ENCODE results near the gene SLC9A3.

The SLC9A3 gene

DNA sequence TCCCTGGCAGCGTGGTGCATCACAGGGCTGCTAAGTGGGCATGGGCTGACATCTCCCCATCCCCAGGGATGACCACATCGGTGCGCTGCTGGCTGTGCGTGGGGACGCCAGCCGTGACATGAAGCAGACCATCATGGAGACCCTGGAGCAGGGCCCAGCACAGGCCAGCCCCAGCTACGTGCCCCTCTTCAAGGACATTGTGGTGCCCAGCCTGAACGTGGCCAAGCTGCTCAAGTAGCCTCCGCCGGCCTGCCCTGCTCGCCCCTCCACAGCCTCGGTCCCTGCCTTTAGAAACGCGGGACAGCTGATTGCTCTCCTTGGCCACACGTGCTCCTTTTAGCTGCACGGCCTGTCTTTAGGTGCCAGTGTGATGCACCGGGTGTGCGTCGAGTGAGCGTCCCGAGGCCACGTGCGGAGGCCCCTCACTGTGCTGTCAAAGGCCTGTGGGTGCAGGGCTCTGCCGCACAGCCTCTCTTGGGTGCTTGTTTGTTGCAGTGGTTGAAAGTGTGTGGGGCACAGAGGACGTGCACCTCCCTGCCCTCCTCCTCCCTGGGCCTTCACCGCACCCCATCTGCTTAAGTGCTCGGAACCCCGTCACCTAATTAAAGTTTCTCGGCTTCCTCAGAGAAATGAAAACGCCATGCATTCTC, 57.5 kb downstream of the SLC9A3 start:
- no peaks in the 10 kb centered on the region for H3K27me3 Mint-ChIP-seq
- H3K36me3 Mint-ChIP-seq, result peaks cover 78 to 80% of the 10 kb centered on the region in 2 donors
- H3K4me3 Mint-ChIP-seq, result peak overlapping the region in 1 of 2 donors; percentile 10
- ATAC-seq (replicated peaks) (no peak), DNase-seq (no peak)
- H3K27ac Mint-ChIP-seq, result peak overlapping the region; percentile 59
- H3K4me1 Mint-ChIP-seq, result peaks cover 40 to 78% of the 10 kb centered on the region in 2 donors
- H3K9me3 Mint-ChIP-seq, result peaks cover 0 to 3% of the 10 kb centered on the region in 2 donors

DNA sequence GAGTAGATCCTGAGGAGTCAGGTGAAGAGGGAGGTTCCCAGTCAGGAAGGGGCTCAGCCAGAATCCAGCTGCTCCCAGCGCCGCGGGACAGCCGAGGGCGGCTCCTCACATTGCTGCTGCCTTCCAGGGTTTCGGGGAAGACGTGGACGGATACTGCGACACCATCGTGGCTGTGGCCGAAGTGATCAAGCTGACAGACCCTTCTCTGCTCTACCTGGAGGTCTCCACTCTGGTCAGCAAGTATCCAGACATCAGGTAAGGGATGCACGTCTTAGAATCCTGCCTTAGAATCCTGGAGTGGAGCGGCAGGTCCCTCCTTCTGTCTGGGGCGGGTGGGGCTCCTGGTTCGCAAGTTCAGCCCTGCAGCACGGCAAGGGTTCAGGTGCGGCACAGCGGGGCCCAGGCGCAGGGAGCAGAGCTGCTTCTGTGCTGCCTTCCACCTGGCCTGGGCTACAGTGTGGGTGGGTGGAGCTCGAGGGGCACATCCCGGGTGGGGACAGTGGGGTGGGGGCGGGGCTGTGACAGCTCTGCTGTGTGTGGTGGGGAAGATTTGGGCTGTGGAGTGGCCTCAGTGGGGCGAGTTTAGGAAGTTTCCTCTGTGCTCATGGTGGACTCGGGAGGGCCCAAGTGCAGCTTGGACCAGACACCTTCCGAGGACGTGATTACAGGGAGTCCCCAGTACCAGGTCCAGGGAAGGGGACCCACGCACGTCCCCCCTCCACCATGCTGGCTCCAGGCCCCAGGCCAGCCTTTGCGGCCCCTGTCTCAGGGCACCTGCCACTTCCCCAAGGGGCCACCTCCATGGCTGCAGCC, 58.5 kb downstream of the SLC9A3 start:
- H3K27ac Mint-ChIP-seq, result peak overlapping the region; percentile 65
- peaks cover 0 to 3% of the 10 kb centered on the region in 2 donors for H3K9me3 Mint-ChIP-seq
- H3K4me3 Mint-ChIP-seq, result peak overlapping the region in 1 of 2 donors; percentile 21
- H3K36me3 Mint-ChIP-seq, result peaks cover 74 to 76% of the 10 kb centered on the region in 2 donors
- ATAC-seq (replicated peaks), result no peak
- H3K27me3 Mint-ChIP-seq, result no peaks in the 10 kb centered on the region
- peaks cover 36 to 73% of the 10 kb centered on the region in 2 donors for H3K4me1 Mint-ChIP-seq
- no peak for DNase-seq

- Mint-ChIP-seq H3K27me3 (no peaks in the 10 kb centered on the region), H3K4me3 (peak overlapping the region; percentile 4 to 21), H3K27ac (peak overlapping the region; percentile 96), H3K9me3 (peaks cover under 1 to 5% of the 10 kb centered on the region in 2 donors), H3K36me3 (peaks cover 77 to 80% of the 10 kb centered on the region in 2 donors), H3K4me1 (peaks cover 42 to 73% of the 10 kb centered on the region in 2 donors)
- DNase-seq, result no peak
- ATAC-seq (replicated peaks), result no peak
These were observed 59.2 kb downstream of the SLC9A3 start for GRCh38 chr5:464843-465590.

- peak overlapping the region; percentile 31 to 69 for H3K4me3 Mint-ChIP-seq
- H3K27ac Mint-ChIP-seq, result peak overlapping the region; percentile 96
- peaks cover 46 to 73% of the 10 kb centered on the region in 2 donors for H3K4me1 Mint-ChIP-seq
- peaks cover 77 to 81% of the 10 kb centered on the region in 2 donors for H3K36me3 Mint-ChIP-seq
- DNase-seq (no peak), ATAC-seq (replicated peaks) (no peak)
- peaks cover 3 to 10% of the 10 kb centered on the region in 2 donors for H3K9me3 Mint-ChIP-seq
- H3K27me3 Mint-ChIP-seq, result no peaks in the 10 kb centered on the region
These were observed 59.8 kb downstream of the SLC9A3 start for GRCh38 chr5:464446-464842.

GRCh38 chr5:463952-464351, 60.3 kb downstream of the SLC9A3 start:
- H3K27me3 Mint-ChIP-seq, result no peaks in the 10 kb centered on the region
- peaks cover 76 to 81% of the 10 kb centered on the region in 2 donors for H3K36me3 Mint-ChIP-seq
- ATAC-seq (replicated peaks) (peak; percentile 83 to 87), DNase-seq (peak; percentile 94)
- peaks cover 42 to 73% of the 10 kb centered on the region in 2 donors for H3K4me1 Mint-ChIP-seq
- H3K27ac Mint-ChIP-seq, result peak overlapping the region; percentile 96
- H3K4me3 Mint-ChIP-seq, result peak overlapping the region; percentile 31 to 69
- H3K9me3 Mint-ChIP-seq, result peaks cover 3 to 10% of the 10 kb centered on the region in 2 donors

GRCh38 chr5:463301-463700, 60.9 kb downstream of the SLC9A3 start:
- no peaks in the 10 kb centered on the region for H3K27me3 Mint-ChIP-seq
- H3K9me3 Mint-ChIP-seq, result peaks cover 7 to 15% of the 10 kb centered on the region in 2 donors
- DNase-seq, result no peak
- H3K27ac Mint-ChIP-seq, result no peak overlapping the region
- ATAC-seq (replicated peaks), result no peak
- H3K4me1 Mint-ChIP-seq, result peaks cover 48 to 73% of the 10 kb centered on the region in 2 donors
- no peak overlapping the region for H3K4me3 Mint-ChIP-seq
- peaks cover 76 to 81% of the 10 kb centered on the region in 2 donors for H3K36me3 Mint-ChIP-seq

DNA sequence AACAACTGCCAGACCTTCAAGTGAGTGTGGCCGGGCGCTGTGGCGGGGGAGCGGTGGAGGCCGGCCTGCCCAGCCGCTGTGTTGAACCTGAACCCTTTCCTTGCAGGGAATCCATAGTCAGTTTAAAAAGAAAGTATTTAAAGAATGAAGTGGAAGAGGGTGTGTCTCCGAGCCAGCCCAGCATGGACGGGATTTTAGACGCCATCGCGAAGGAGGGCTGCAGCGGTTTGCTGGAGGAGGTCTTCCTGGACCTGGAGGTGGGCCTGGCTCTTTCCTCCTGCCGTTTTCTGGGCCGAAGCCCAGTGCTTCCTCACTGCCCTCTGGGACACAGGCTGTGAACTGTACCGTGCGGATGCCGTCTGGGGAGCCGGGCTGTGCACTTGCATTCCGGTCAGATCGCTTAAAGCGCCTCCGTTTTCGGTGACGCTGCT, 62.2 kb downstream of the SLC9A3 start:
- no peak overlapping the region for H3K4me3 Mint-ChIP-seq
- ATAC-seq (replicated peaks) (no peak), DNase-seq (no peak)
- H3K36me3 Mint-ChIP-seq, result peaks cover 86 to 92% of the 10 kb centered on the region in 2 donors
- H3K27me3 Mint-ChIP-seq, result no peaks in the 10 kb centered on the region
- H3K27ac Mint-ChIP-seq, result peak overlapping the region; percentile 84
- peaks cover 7 to 17% of the 10 kb centered on the region in 2 donors for H3K9me3 Mint-ChIP-seq
- peaks cover 52 to 85% of the 10 kb centered on the region in 2 donors for H3K4me1 Mint-ChIP-seq

DNA sequence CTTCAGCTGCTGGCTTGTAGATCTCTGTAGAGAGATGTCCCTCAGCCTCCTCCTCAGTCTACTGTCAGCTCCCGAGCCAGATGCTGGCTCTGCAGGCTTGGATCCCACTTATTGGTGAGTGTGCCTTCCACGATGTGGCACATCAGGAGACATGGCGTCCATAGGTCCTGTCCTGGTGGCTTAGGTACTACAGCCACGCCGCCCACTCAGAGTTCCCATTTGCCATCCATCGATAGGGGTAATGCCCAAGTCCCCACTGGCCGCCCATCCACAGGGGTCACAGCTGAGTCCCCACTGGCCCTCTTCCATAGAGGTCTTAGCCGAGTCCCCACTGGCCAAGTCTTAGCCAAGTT, 64.0 kb downstream of the SLC9A3 start:
- no peak for ATAC-seq (replicated peaks)
- DNase-seq, result no peak
- Mint-ChIP-seq H3K36me3 (peaks cover 88 to 91% of the 10 kb centered on the region in 2 donors), H3K27ac (peak overlapping the region; percentile 99), H3K4me3 (peak overlapping the region; percentile 72 to 80), H3K4me1 (peaks cover 49 to 85% of the 10 kb centered on the region in 2 donors), H3K9me3 (peaks cover 7 to 17% of the 10 kb centered on the region in 2 donors), H3K27me3 (no peaks in the 10 kb centered on the region)

DNA sequence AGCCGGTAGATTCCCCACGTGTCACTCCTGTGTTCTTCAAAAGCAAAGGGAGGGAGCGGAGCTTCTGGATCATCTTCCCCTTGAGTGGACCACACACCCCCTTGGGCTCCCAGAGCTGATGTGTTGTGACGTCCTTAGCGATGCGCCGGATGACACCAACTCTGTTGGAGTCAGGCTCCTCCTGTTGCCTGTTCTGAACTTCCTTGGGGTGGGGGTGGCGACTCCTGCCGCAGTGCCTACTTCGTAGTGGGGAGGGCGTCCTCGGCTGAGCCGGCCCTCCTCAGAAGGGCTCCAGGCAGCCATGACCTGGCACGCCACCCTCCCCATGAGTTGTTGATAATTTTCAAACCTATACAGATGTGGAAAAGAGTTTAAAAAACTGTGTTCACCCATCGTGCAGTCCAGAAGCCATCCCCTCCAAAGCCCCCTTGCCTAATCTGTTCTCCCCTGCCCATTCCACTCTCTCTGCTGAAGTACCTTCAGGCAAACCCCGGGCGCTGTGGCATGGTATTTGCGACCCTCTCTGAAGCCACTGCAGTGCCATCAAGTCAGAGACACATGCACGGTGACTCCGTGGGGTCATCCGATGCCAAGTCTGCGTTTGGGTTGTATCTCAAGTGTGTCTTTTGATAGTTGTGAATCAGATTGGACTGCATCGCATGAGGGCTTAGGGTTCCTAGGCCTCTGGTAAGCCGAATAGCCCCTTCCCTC, 64.5 kb downstream of the SLC9A3 start:
- Mint-ChIP-seq H3K4me1 (peaks cover 52 to 85% of the 10 kb centered on the region in 2 donors), H3K4me3 (peak overlapping the region; percentile 72 to 80), H3K27ac (peak overlapping the region; percentile 99), H3K9me3 (peaks cover 7 to 17% of the 10 kb centered on the region in 2 donors), H3K27me3 (no peaks in the 10 kb centered on the region), H3K36me3 (peaks cover 88 to 92% of the 10 kb centered on the region in 2 donors)
- DNase-seq, result no peak
- no peak for ATAC-seq (replicated peaks)

- ATAC-seq (replicated peaks) (peak; percentile 92), DNase-seq (peak; percentile 90)
- Mint-ChIP-seq H3K4me3 (peak overlapping the region; percentile 72 to 75), H3K36me3 (peaks cover 87 to 92% of the 10 kb centered on the region in 2 donors), H3K9me3 (peaks cover 7 to 20% of the 10 kb centered on the region in 2 donors), H3K27ac (peak overlapping the region; percentile 99), H3K27me3 (no peaks in the 10 kb centered on the region), H3K4me1 (peaks cover 52 to 83% of the 10 kb centered on the region in 2 donors)
These were observed 65.5 kb downstream of the SLC9A3 start for GRCh38 chr5:458547-459353.

- no peaks in the 10 kb centered on the region for H3K27me3 Mint-ChIP-seq
These were observed 66.9 kb downstream of the SLC9A3 start for GRCh38 chr5:457195-457961.

More at GRCh38 chr5:457195-457961, 66.9 kb downstream of the SLC9A3 start:
- peaks cover 11 to 31% of the 10 kb centered on the region in 2 donors for H3K9me3 Mint-ChIP-seq
- peaks cover 59 to 82% of the 10 kb centered on the region in 2 donors for H3K4me1 Mint-ChIP-seq
- H3K27ac Mint-ChIP-seq, result peak overlapping the region; percentile 99
- peak overlapping the region in 1 of 2 donors; percentile 15 for H3K4me3 Mint-ChIP-seq
- H3K36me3 Mint-ChIP-seq, result peaks cover 90 to 95% of the 10 kb centered on the region in 2 donors
- no peak for ATAC-seq (replicated peaks)
- no peak for DNase-seq
